GM12878 (cell line): ENCODE results near the gene ARHGAP19. TPM values are rescaled to one million over a fixed set of nuclear protein-coding genes. Genes with fewer than 3 reads are reported as not detected.

Experiments
- ATAC-seq: fragments of 200-7000 bp; cut with Tn5 transposase; 3 replicates; pipeline ENCODE4 v1.9.1; 2020; ENCODE audit warnings: mild to moderate bottlenecking, moderate library complexity
- BruUV-seq: library from RNA; stranded (reverse); fragments of 400-500 nt; replicated peaks from 2 replicates; lab custom pipeline; 2021; lab: Mats Ljungman, UMichigan
- CTCF ChIA-PET: fragments of 300-600 bp; sonication (Branson Sonifier 250); formaldehyde crosslinking; extraction: SDS; loops from one replicate; lab custom pipeline; 2021; ENCODE audit warnings: inconsistent platforms; lab: Yijun Ruan, JAX
- POLR2A ChIA-PET: fragments of 350-600 bp; formaldehyde crosslinking; extraction: SDS; loops from one replicate; lab custom pipeline; 2021; ENCODE audit warnings: inconsistent platforms; lab: Charles Lee
- RAD21 ChIA-PET: fragments of 300-600 bp; sonication (Branson Sonifier 250); formaldehyde crosslinking; loops from one replicate; lab custom pipeline; 2023; ENCODE audit warnings: antibody characterized with exemption; ENCODE audit not compliant: unreplicated experiment; lab: Charles Lee
- SMC1A ChIA-PET: fragments of 300-600 bp; sonication (Branson Sonifier 250); formaldehyde crosslinking; loops from one replicate; lab custom pipeline; 2023; ENCODE audit not compliant: unreplicated experiment, uncharacterized antibody; lab: Charles Lee
- DNase-seq: peaks from one replicate; pipeline ENCODE4 v3.0.0-alpha.2; 2011; ENCODE audit warnings: low read depth, low spot score
- FAIRE-seq: peaks from 3 replicates; lab custom pipeline; 2011; peaks lifted over from hg19 to GRCh38; lab: Jason Lieb, UNC
- H2AFZ ChIP-seq: 2 replicates; pipeline ENCODE4 v1.6.0; 2011; ENCODE audit warnings: low read depth, low read length, control low read depth; ENCODE audit not compliant: control insufficient read depth
- H3K27ac ChIP-seq: 2 replicates; pipeline ENCODE4 v1.5.1; 2011; ENCODE audit warnings: control low read depth; ENCODE audit not compliant: control insufficient read depth, insufficient read depth
- H3K27me3 ChIP-seq, 2 experiments: replicated peaks in 1 of 2; 2 replicates each; pipeline versions ENCODE4 v1.6.0 to v1.6.1; 2011; ENCODE audit warnings: low read length in 1 of 2; ENCODE audit not compliant: control insufficient read depth in 2 of 2, insufficient read depth in 2 of 2
- H3K36me3 ChIP-seq, 2 experiments: 2 replicates each; pipeline ENCODE4 v1.5.1; 2011; ENCODE audit warnings: low read length in 1 of 2; ENCODE audit not compliant: control insufficient read depth in 2 of 2, insufficient read depth in 2 of 2
- H3K4me1 ChIP-seq: 2 replicates; pipeline ENCODE4 v1.6.1; 2011; ENCODE audit warnings: mild to moderate bottlenecking, low read length, moderate library complexity, mixed read lengths; ENCODE audit not compliant: control insufficient read depth, insufficient read depth
- H3K4me2 ChIP-seq: 2 replicates; pipeline ENCODE4 v1.6.0; 2011; ENCODE audit warnings: control low read depth; ENCODE audit not compliant: control insufficient read depth, insufficient read depth
- H3K4me3 ChIP-seq: fragments of 200-600 bp; sonication (generic); 2 replicates; pipeline ENCODE4 v1.5.1; 2016
- H3K79me2 ChIP-seq: 2 replicates; pipeline ENCODE4 v1.6.0; 2011; ENCODE audit warnings: low read length; ENCODE audit not compliant: control insufficient read depth, insufficient read depth
- H3K9ac ChIP-seq: 2 replicates; pipeline ENCODE4 v1.8.0; 2011; ENCODE audit warnings: low read length, control low read depth, mixed read lengths; ENCODE audit not compliant: control insufficient read depth, insufficient read depth
- H3K9me3 ChIP-seq: replicated peaks from 3 replicates; pipeline ENCODE4 v1.5.1; 2011; ENCODE audit warnings: mild to moderate bottlenecking, low read length; ENCODE audit not compliant: control insufficient read depth, insufficient read depth
- H4K20me1 ChIP-seq: 2 replicates; pipeline ENCODE4 v1.6.0; 2011; ENCODE audit not compliant: control insufficient read depth, insufficient read depth
- CBX3 ChIP-seq: fragments of 200-600 bp; sonication (generic); IDR thresholded peaks from 2 replicates; pipeline ENCODE4 v1.6.1; 2016; ENCODE audit warnings: low read depth, borderline replicate concordance
- CREM ChIP-seq: IDR thresholded peaks from 2 replicates; pipeline ENCODE4 v1.6.1; 2014; ENCODE audit warnings: antibody characterized with exemption, low read depth
- DPF2 ChIP-seq: fragments of 450-650 bp; IDR thresholded peaks from 2 replicates; pipeline ENCODE4 v1.6.1; 2017; ENCODE audit warnings: mild to moderate bottlenecking
- MLLT1 ChIP-seq: fragments of 450-650 bp; IDR thresholded peaks from 2 replicates; pipeline ENCODE4 v1.6.1; 2016; ENCODE audit warnings: mild to moderate bottlenecking
- NFIC ChIP-seq: IDR thresholded peaks from 2 replicates; pipeline ENCODE4 v1.6.1; 2012; ENCODE audit warnings: low read depth, mild to moderate bottlenecking, inconsistent platforms, low read length, moderate library complexity
- ZNF207 ChIP-seq: fragments of 450-650 bp; IDR thresholded peaks from 2 replicates; pipeline ENCODE4 v1.6.1; 2014; ENCODE audit warnings: antibody characterized with exemption, mild to moderate bottlenecking, borderline replicate concordance
- ZZZ3 ChIP-seq: IDR thresholded peaks from 2 replicates; pipeline ENCODE4 v1.6.1; 2011; ENCODE audit warnings: low read depth; ENCODE audit not compliant: control insufficient read depth, insufficient read length
- WGBS: methylation state at CpG from one replicate; pipeline ENCODE4 v1.1.6; 2016; ENCODE audit warnings: low lambda C conversion rate; ENCODE audit not compliant: insufficient replicate concordance, insufficient coverage; ENCODE audit errors: missing lambda C conversion rate; 5-methylcytosine and 5-hydroxymethylcytosine counted together
- in situ Hi-C: fragments of 300-500 bp; cut with MboI; formaldehyde crosslinking; loops from 9 replicates; pipeline ENCODE4 v1.14.3; 2018; ENCODE audit warnings: mixed read lengths
- intact Hi-C: fragments of 100-400 bp; cut with micrococcal nuclease; formaldehyde crosslinking; loops from one replicate; pipeline ENCODE4 v1.14.2; 2022; ENCODE audit not compliant: unreplicated experiment
- polyA plus RNA-seq, 11 experiments: library from polyadenylated mRNA; depleted of rRNA in 4 of 11; unstranded in 6 of 11; stranded (reverse) in 5 of 11; fragments of >200 nt; fragmentation: Nextera tagmentation in 4 of 11; fragmentation: Illumina TruSeq in 1 of 11; extraction: Ambion mirVana in 4 of 11; extraction: Trizol in 1 of 11; gene quantifications; 1 replicate in 1 of 11; 2 replicates in 10 of 11; pipeline versions ENCODE4 v1.2.1 to v1.2.3, GENCODE V29; 2011 to 2016; ENCODE audit warnings: inconsistent platforms in 2 of 11, missing spikeins in 2 of 11, low read depth in 1 of 11
- total RNA-seq, 4 experiments: library from RNA; depleted of rRNA in 3 of 4; stranded (reverse); fragments of >200 nt in 3 of 4; fragmentation: Illumina TruSeq in 1 of 4; extraction: Trizol in 1 of 4; gene quantifications; 2 replicates each; pipeline versions ENCODE4 v1.2.1 to v1.2.3, GENCODE V29; 2013 to 2021

The ARHGAP19 gene
- total and polyA plus RNA-seq, 10 of the 15 experiments (the other 5 are each of a cell fraction or from before 2014, with no cell fraction given) = 13.3 to 40.7 (median 22.6) TPM

GRCh38 chr10:97182288-97182990 lies 110.0 kb downstream of the ARHGAP19 start:
- 33% methylated on average over 9 of the region's 10 CpGs for WGBS
- ChIA-PET SMC1A (interaction anchor here (1.1 to 1.7 kb wide), 3 partner anchors 14 to 110 kb away, joined by 3 to 7 read pairs (median 3); no protein-coding TSS in a partner anchor), CTCF (interaction anchor here (0.9 to 2.0 kb wide), 4 partner anchors 28 to 145 kb away, joined by 3 to 5 read pairs (median 3); no protein-coding TSS in a partner anchor), RAD21 (interaction anchor here (0.8 kb wide), 1 partner anchor 55 kb away, joined by 3 read pairs; no protein-coding TSS in a partner anchor), POLR2A (no interaction called here)
- Histone ChIP-seq H3K4me3 (no peak overlapping the region), H3K9ac (no peak overlapping the region), H2AFZ (no peak overlapping the region), H3K4me2 (no peak overlapping the region), H3K36me3 (no peaks in the 10 kb centered on the region), H3K9me3 (no peaks in the 10 kb centered on the region), H3K79me2 (no peaks in the 10 kb centered on the region), H3K4me1 (no peaks in the 10 kb centered on the region), H3K27me3 (peaks cover 15 to 17% of the 10 kb centered on the region in 2 experiments), H4K20me1 (no peaks in the 10 kb centered on the region), H3K27ac (no peak overlapping the region)
- DNase-seq (no peak), ATAC-seq (no peak), FAIRE-seq (no peak)
- in situ Hi-C loops (no loop called here), intact Hi-C loops (no loop called here)
- BruUV-seq = no TSS peak
- TF ChIP-seq DPF2 (no peak), NFIC (no peak), CBX3 (no peak), CREM (no peak), ZZZ3 (no peak), MLLT1 (no peak), ZNF207 (no peak)
